OCI-LY7 (cell line): ENCODE measurements around the gene ATP9B. TPM values are rescaled to one million over a fixed set of nuclear protein-coding genes. Genes with fewer than 3 reads are reported as not detected.

ENCODE experiments used
- BruUV-seq: library from RNA; stranded (reverse); fragments of 400-500 nt; replicated peaks from 2 replicates; lab custom pipeline; 2021; lab: Mats Ljungman, UMichigan
- CTCF ChIA-PET: fragments of 300-600 bp; sonication (Branson Sonifier 250); formaldehyde crosslinking; loops from one replicate; lab custom pipeline; 2022; ENCODE audit warnings: antibody characterized with exemption; ENCODE audit not compliant: unreplicated experiment; lab: Charles Lee
- POLR2A ChIA-PET: fragments of 300-600 bp; sonication (Branson Sonifier 250); formaldehyde crosslinking; loops from one replicate; lab custom pipeline; 2022; ENCODE audit warnings: antibody characterized with exemption; lab: Charles Lee
- DNase-seq: peaks from one replicate; pipeline ENCODE4 v3.0.0-alpha.2; 2015; ENCODE audit warnings: low spot score
- H2AFZ ChIP-seq: fragments of 200-600 bp; sonication (generic), shearing (Covaris generic); 2 replicates; pipeline ENCODE4 v1.6.1; 2014; ENCODE audit warnings: mild to moderate bottlenecking, antibody characterized with exemption, low read length, moderate library complexity
- H3K27ac ChIP-seq: fragments of 200-600 bp; sonication (generic); 2 replicates; pipeline ENCODE4 v1.5.1; 2014; ENCODE audit warnings: mixed run types, low read depth, mild to moderate bottlenecking, moderate library complexity, low read length, inconsistent platforms; ENCODE audit not compliant: poor library complexity, severe bottlenecking
- H3K36me3 ChIP-seq: fragments of 200-600 bp; sonication (generic); 2 replicates; pipeline ENCODE4 v1.6.1; 2014; ENCODE audit warnings: mild to moderate bottlenecking, antibody characterized with exemption, low read length, moderate library complexity, mixed read lengths; ENCODE audit not compliant: insufficient read depth
- H3K4me1 ChIP-seq: fragments of 200-600 bp; sonication (generic); 2 replicates; pipeline ENCODE4 v1.5.1; 2014; ENCODE audit warnings: mild to moderate bottlenecking, low read length; ENCODE audit not compliant: insufficient read depth, poor library complexity, severe bottlenecking
- H3K4me2 ChIP-seq: fragments of 200-600 bp; sonication (generic); 2 replicates; pipeline ENCODE4 v1.6.1; 2014; ENCODE audit warnings: mild to moderate bottlenecking, low read length
- H3K4me3 ChIP-seq: fragments of 200-600 bp; sonication (generic); 2 replicates; pipeline ENCODE4 v1.5.1; 2014; ENCODE audit warnings: mild to moderate bottlenecking, low read depth, low read length; ENCODE audit not compliant: poor library complexity, severe bottlenecking
- H3K79me2 ChIP-seq: fragments of 200-600 bp; sonication (generic); 2 replicates; pipeline ENCODE4 v1.6.1; 2016; ENCODE audit warnings: low read depth, mild to moderate bottlenecking, low read length, moderate library complexity, mixed read lengths; ENCODE audit not compliant: insufficient read depth
- H3K9me2 ChIP-seq: fragments of 200-600 bp; sonication (generic); 2 replicates; pipeline ENCODE4 v1.6.1; 2016; ENCODE audit warnings: mild to moderate bottlenecking, low read length, mixed read lengths; ENCODE audit not compliant: insufficient read depth
- H3K9me3 ChIP-seq: fragments of 200-600 bp; sonication (generic); 2 replicates; pipeline ENCODE4 v1.6.1; 2014; ENCODE audit warnings: mild to moderate bottlenecking, mixed run types, low read length, mixed read lengths
- H4K20me1 ChIP-seq: fragments of 200-600 bp; sonication (generic); 2 replicates; pipeline ENCODE4 v1.6.1; 2014; ENCODE audit warnings: mild to moderate bottlenecking, antibody characterized with exemption, low read length, moderate library complexity, mixed read lengths; ENCODE audit not compliant: insufficient read depth
- EZH2phosphoT487 ChIP-seq: fragments of 200-600 bp; sonication (generic); IDR thresholded peaks from 2 replicates; pipeline ENCODE4 v1.6.1; 2018; ENCODE audit warnings: low read depth, borderline replicate concordance, mild to moderate bottlenecking, mixed run types, antibody characterized with exemption, low read length, moderate library complexity, mixed read lengths
- intact Hi-C: fragments of 100-400 bp; cut with micrococcal nuclease; formaldehyde crosslinking; loops from one replicate; pipeline ENCODE4 v1.10.0; 2022; ENCODE audit not compliant: unreplicated experiment
- total RNA-seq, 2 experiments: library from RNA; depleted of rRNA in 1 of 2; stranded (reverse); fragments of >200 nt in 1 of 2; shearing (Covaris generic) in 1 of 2; gene quantifications; 2 replicates each; pipeline ENCODE4 v1.2.3, GENCODE V29; 2014 to 2022
- TF ChIP-seq, protein P1 (sequence below): fragments of 200-600 bp; sonication (generic); conservative IDR thresholded peaks from 2 replicates; pipeline ENCODE4 v1.5.1; 2014; ENCODE audit warnings: mild to moderate bottlenecking, antibody characterized with exemption, low read length, moderate library complexity, mixed read lengths

Gene ATP9B
- total RNA-seq, 2 experiments from 2014 or later: 27.1 to 36.4 TPM

- ChIA-PET CTCF (no interaction called here), POLR2A (no interaction called here)
- Histone ChIP-seq H3K9me2 (no peaks in the 10 kb centered on the region), H3K27ac (no peak overlapping the region), H4K20me1 (no peaks in the 10 kb centered on the region), H3K4me1 (peaks cover 15% of the 10 kb centered on the region), H3K36me3 (no peaks in the 10 kb centered on the region), H3K4me3 (no peak overlapping the region), H2AFZ (no peak overlapping the region), H3K9me3 (no peaks in the 10 kb centered on the region), H3K79me2 (no peaks in the 10 kb centered on the region), H3K4me2 (no peak overlapping the region)
- intact Hi-C loops: no loop called here
- no peak for TF ChIP-seq EZH2phosphoT487
- TF ChIP-seq, protein P1, sequence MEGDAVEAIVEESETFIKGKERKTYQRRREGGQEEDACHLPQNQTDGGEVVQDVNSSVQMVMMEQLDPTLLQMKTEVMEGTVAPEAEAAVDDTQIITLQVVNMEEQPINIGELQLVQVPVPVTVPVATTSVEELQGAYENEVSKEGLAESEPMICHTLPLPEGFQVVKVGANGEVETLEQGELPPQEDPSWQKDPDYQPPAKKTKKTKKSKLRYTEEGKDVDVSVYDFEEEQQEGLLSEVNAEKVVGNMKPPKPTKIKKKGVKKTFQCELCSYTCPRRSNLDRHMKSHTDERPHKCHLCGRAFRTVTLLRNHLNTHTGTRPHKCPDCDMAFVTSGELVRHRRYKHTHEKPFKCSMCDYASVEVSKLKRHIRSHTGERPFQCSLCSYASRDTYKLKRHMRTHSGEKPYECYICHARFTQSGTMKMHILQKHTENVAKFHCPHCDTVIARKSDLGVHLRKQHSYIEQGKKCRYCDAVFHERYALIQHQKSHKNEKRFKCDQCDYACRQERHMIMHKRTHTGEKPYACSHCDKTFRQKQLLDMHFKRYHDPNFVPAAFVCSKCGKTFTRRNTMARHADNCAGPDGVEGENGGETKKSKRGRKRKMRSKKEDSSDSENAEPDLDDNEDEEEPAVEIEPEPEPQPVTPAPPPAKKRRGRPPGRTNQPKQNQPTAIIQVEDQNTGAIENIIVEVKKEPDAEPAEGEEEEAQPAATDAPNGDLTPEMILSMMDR: no peak
- DNase-seq: no peak
- BruUV-seq: no TSS peak
These were observed 316.6 kb downstream of the ATP9B start for GRCh38 chr18:79385708-79386341.

DNA sequence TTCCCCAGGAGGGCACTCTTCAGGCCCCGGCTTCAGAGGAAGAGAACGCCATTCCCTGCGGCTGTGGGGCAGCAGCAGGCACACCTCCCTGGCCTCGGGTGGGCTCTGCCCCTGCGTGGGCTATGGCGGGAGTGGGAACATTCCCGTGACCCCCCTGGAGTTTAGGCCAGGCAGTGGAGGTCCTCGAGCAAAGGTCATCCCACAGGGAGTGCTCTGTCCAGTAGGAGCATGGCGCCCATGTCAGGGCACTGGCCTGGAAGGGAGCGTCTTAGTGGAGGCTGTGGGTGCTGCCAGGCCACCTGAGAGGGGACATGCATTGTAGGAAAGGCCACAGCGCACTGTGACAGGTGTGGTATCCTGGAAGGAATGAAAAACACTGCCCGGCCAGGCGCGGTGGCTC lies 317.4 kb downstream of the ATP9B start:
- ChIA-PET CTCF (no interaction called here), POLR2A (no interaction called here)
- Histone ChIP-seq H3K4me2 (no peak overlapping the region), H3K4me1 (peaks cover 15% of the 10 kb centered on the region), H3K79me2 (no peaks in the 10 kb centered on the region), H3K27ac (no peak overlapping the region), H4K20me1 (no peaks in the 10 kb centered on the region), H3K4me3 (no peak overlapping the region), H2AFZ (no peak overlapping the region), H3K36me3 (no peaks in the 10 kb centered on the region), H3K9me3 (no peaks in the 10 kb centered on the region), H3K9me2 (no peaks in the 10 kb centered on the region)
- no TSS peak for BruUV-seq
- intact Hi-C loops: no loop called here
- TF ChIP-seq, protein P1: no peak
- DNase-seq: no peak

DNA sequence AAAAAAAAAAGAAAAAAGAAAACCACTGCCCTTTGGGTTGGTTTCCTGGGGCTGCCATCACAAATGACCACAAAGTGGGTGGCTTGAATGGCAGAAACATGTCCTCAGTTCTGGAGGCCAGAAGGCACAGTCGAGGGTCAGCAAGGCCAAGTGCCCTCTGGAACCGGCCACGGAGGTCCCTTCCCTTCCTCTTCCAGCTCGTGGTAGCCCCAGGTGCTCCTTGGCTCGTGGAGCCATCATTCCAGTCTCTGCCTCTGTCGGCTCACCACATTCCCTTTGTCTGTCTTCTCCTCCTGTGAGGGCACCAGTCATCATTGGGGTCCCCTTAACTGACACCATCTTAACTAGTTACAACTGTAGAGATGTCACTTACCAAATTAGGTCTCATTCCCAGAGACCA lies 318.0 kb downstream of the ATP9B start:
- no peak for DNase-seq
- CTCF ChIA-PET: no interaction called here
- POLR2A ChIA-PET: no interaction called here
- Histone ChIP-seq H3K27ac (no peak overlapping the region), H3K79me2 (no peaks in the 10 kb centered on the region), H3K4me1 (peaks cover 15% of the 10 kb centered on the region), H3K9me2 (no peaks in the 10 kb centered on the region), H2AFZ (no peak overlapping the region), H3K9me3 (no peaks in the 10 kb centered on the region), H4K20me1 (no peaks in the 10 kb centered on the region), H3K36me3 (no peaks in the 10 kb centered on the region), H3K4me3 (no peak overlapping the region), H3K4me2 (no peak overlapping the region)
- no TSS peak for BruUV-seq
- no peak for TF ChIP-seq EZH2phosphoT487
- TF ChIP-seq, protein P1: no peak
- intact Hi-C loops: no loop called here
